Measurements from ENCODE around the gene STAC2. TPM values are rescaled to one million over a fixed set of nuclear protein-coding genes. Genes with fewer than 3 reads are reported as not detected.
A peak's percentile ranks its signal among the peaks of the same experiment; 100 is the strongest.
"Not testable (repeated sequence)": the region's sequence is repeated elsewhere in the genome, so short reads cannot be mapped to it uniquely, and the experiment has no call there.

STAC2 gene
- 0.04 TPM for total RNA-seq
- polyA plus RNA-seq (ENCODE audit: insufficient read depth in 1 of 8, insufficient read length in 8 of 8, low replicate concordance in 1 of 8): under 1 TPM; 0.09 to 0.30 (median 0.20) TPM
- long read RNA-seq, donor 1: 0 reads
- long read RNA-seq, donor 2: 0 reads
- long read RNA-seq, donor 3: 0 reads
- long read RNA-seq, donor 4: 0 reads
- long read RNA-seq, donor 5: 0 reads
- long read RNA-seq, donor 6: 0 reads
- long read RNA-seq, donor 7: 0 reads
- long read RNA-seq, donor 8: 0 reads
- long read RNA-seq, donor 9: 0 reads
- long read RNA-seq, donor 10: 0 reads
- long read RNA-seq, donor 11: 0 reads

GRCh38 chr17:39225308-39225958, at the start of gene STAC2:
STAC2 (minus strand) TSS chr17:39225945; CDS start chr17:39225502, 443 bp downstream.
- H3K36me3 ChIP-seq (ENCODE audit: control insufficient read depth, insufficient read depth, low read length): no peaks in the 10 kb centered on the region
- H3K27ac ChIP-seq (ENCODE audit: low read length): no peak within 1 kb of the TSS
- no peak for DNase-seq
- H3K27me3 ChIP-seq (ENCODE audit: control insufficient read depth, insufficient read depth, low read length): peaks cover 67% of the 10 kb centered on the region
- WGBS (ENCODE audit: insufficient coverage): 1% methylated on average over 40 of the region's 71 CpGs
- peak within 1 kb of the TSS; percentile 37 for H3K4me3 ChIP-seq (ENCODE audit: low read length)
- H3K4me1 ChIP-seq (ENCODE audit: control insufficient read depth, insufficient read depth, low read length): peaks cover 18% of the 10 kb centered on the region
- H3K9me3 ChIP-seq (replicated peaks; ENCODE audit: control insufficient read depth, low read depth, low read length): no peaks in the 10 kb centered on the region

GRCh38 chr17:39271546-39271945, 45.8 kb upstream of the STAC2 start:
- H3K36me3 ChIP-seq (ENCODE audit: control insufficient read depth, insufficient read depth, low read length): peaks cover 20% of the 10 kb centered on the region
- no peak overlapping the region for H3K4me3 ChIP-seq (ENCODE audit: low read length)
- no peak overlapping the region for H3K27ac ChIP-seq (ENCODE audit: low read length)
- WGBS (ENCODE audit: insufficient coverage): no CpG with 5 or more reads among the region's 3 CpGs
- no peaks in the 10 kb centered on the region for H3K9me3 ChIP-seq (replicated peaks; ENCODE audit: control insufficient read depth, low read depth, low read length)
- H3K27me3 ChIP-seq (ENCODE audit: control insufficient read depth, insufficient read depth, low read length): no peaks in the 10 kb centered on the region
- no peak for DNase-seq
- H3K4me1 ChIP-seq (ENCODE audit: control insufficient read depth, insufficient read depth, low read length): no peaks in the 10 kb centered on the region

GRCh38 chr17:39270923-39271322, 45.2 kb upstream of the STAC2 start:
- Histone ChIP-seq H3K27ac (ENCODE audit: low read length) (no peak overlapping the region), H3K9me3 (replicated peaks; ENCODE audit: control insufficient read depth, low read depth, low read length) (no peaks in the 10 kb centered on the region), H3K4me1 (ENCODE audit: control insufficient read depth, insufficient read depth, low read length) (no peaks in the 10 kb centered on the region), H3K4me3 (ENCODE audit: low read length) (no peak overlapping the region), H3K36me3 (ENCODE audit: control insufficient read depth, insufficient read depth, low read length) (peaks cover 20% of the 10 kb centered on the region), H3K27me3 (ENCODE audit: control insufficient read depth, insufficient read depth, low read length) (no peaks in the 10 kb centered on the region)
- peak; percentile 46 for DNase-seq
- no CpG with 5 or more reads among the region's 3 CpGs for WGBS (ENCODE audit: insufficient coverage)

DNA sequence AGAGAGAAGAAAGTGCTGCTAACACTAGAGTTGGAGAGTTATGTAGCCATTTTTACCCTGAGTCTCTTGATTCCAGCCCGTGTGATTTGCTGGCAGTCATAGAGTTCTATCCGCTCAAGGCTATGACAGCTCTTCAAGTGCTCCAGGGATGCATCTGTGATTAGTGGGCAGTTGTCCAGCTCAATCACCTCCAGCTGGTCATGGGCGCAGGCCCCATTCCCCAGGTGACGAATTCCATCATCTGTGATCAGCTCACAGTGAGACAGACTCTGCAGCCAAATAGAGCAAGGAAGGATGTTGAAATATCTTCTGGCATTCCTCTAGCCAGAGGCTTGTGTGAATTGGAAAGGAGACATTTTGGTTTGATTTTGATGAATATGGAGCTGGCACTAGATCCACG, 38.4 kb upstream of the STAC2 start:
- WGBS (ENCODE audit: insufficient coverage): no CpG with 5 or more reads among the region's 5 CpGs
- peaks cover 2% of the 10 kb centered on the region for H3K4me1 ChIP-seq (ENCODE audit: control insufficient read depth, insufficient read depth, low read length)
- H3K4me3 ChIP-seq (ENCODE audit: low read length): no peak overlapping the region
- no peaks in the 10 kb centered on the region for H3K27me3 ChIP-seq (ENCODE audit: control insufficient read depth, insufficient read depth, low read length)
- H3K27ac ChIP-seq (ENCODE audit: low read length): no peak overlapping the region
- peak; percentile 90 for DNase-seq
- no peaks in the 10 kb centered on the region for H3K9me3 ChIP-seq (replicated peaks; ENCODE audit: control insufficient read depth, low read depth, low read length)
- peaks cover 37% of the 10 kb centered on the region for H3K36me3 ChIP-seq (ENCODE audit: control insufficient read depth, insufficient read depth, low read length)

DNA sequence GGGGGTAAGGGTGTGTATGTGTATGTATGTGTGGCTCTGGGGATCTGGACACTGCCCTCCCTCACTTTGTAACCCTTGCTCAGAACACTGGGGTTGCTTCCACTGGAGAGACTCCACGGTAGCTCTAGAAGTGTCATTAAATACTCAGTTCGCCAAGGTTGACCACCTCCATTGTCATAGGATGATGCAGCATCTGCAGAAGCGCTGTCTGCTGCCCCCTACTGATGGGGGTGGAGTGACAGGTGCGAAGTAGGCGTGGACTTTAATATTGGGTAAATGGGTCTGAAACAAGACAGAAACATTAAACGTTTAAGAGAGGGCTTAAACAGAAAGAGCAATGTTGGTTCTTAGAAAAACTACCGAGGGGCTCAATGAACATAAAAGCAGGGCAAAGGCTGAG, 35.5 kb upstream of the STAC2 start:
- no peak for DNase-seq
- Histone ChIP-seq H3K4me1 (ENCODE audit: control insufficient read depth, insufficient read depth, low read length) (peaks cover 2% of the 10 kb centered on the region), H3K4me3 (ENCODE audit: low read length) (no peak overlapping the region), H3K36me3 (ENCODE audit: control insufficient read depth, insufficient read depth, low read length) (peaks cover 38% of the 10 kb centered on the region), H3K9me3 (replicated peaks; ENCODE audit: control insufficient read depth, low read depth, low read length) (no peaks in the 10 kb centered on the region), H3K27ac (ENCODE audit: low read length) (no peak overlapping the region), H3K27me3 (ENCODE audit: control insufficient read depth, insufficient read depth, low read length) (no peaks in the 10 kb centered on the region)
- WGBS (ENCODE audit: insufficient coverage): 84% methylated on average over 7 of the region's 7 CpGs

GRCh38 chr17:39252788-39253460, 27.2 kb upstream of the STAC2 start:
- Histone ChIP-seq H3K9me3 (replicated peaks; ENCODE audit: control insufficient read depth, low read depth, low read length) (no peaks in the 10 kb centered on the region), H3K4me1 (ENCODE audit: control insufficient read depth, insufficient read depth, low read length) (no peaks in the 10 kb centered on the region), H3K27me3 (ENCODE audit: control insufficient read depth, insufficient read depth, low read length) (no peaks in the 10 kb centered on the region), H3K4me3 (ENCODE audit: low read length) (no peak overlapping the region), H3K36me3 (ENCODE audit: control insufficient read depth, insufficient read depth, low read length) (peaks cover 12% of the 10 kb centered on the region), H3K27ac (ENCODE audit: low read length) (no peak overlapping the region)
- no peak for DNase-seq
- WGBS (ENCODE audit: insufficient coverage): 80% methylated on average over 3 of the region's 7 CpGs

GRCh38 chr17:39251997-39252396, 26.3 kb upstream of the STAC2 start:
- peaks cover 9% of the 10 kb centered on the region for H3K36me3 ChIP-seq (ENCODE audit: control insufficient read depth, insufficient read depth, low read length)
- no peak overlapping the region for H3K4me3 ChIP-seq (ENCODE audit: low read length)
- no peak for DNase-seq
- WGBS (ENCODE audit: insufficient coverage): no CpG with 5 or more reads among the region's 1 CpG
- no peak overlapping the region for H3K27ac ChIP-seq (ENCODE audit: low read length)
- no peaks in the 10 kb centered on the region for H3K9me3 ChIP-seq (replicated peaks; ENCODE audit: control insufficient read depth, low read depth, low read length)
- H3K4me1 ChIP-seq (ENCODE audit: control insufficient read depth, insufficient read depth, low read length): no peaks in the 10 kb centered on the region
- H3K27me3 ChIP-seq (ENCODE audit: control insufficient read depth, insufficient read depth, low read length): no peaks in the 10 kb centered on the region

DNA sequence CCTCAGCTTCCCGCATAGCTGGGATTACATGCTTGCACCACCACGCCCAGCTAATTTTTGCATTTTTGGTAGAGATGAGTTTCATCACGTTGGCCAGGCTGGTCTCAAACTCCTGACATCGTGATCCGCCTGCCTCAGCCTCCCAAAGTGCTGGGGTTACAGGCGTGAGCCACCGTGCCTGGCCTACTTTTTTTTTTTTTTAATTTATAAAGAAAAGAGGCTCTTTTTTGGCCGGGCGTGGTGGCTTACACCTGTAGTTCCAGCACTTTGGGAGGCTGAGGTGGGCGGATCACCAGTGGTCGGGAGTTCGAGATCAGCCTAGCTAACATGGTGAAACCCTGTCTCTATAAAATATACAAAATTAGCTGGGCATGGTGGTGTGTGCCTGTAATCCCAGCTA, 24.3 kb upstream of the STAC2 start:
- H3K4me1 ChIP-seq (ENCODE audit: control insufficient read depth, insufficient read depth, low read length); H3K9me3 ChIP-seq (replicated peaks; ENCODE audit: control insufficient read depth, low read depth, low read length); H3K36me3 ChIP-seq (ENCODE audit: control insufficient read depth, insufficient read depth, low read length); DNase-seq; H3K27me3 ChIP-seq (ENCODE audit: control insufficient read depth, insufficient read depth, low read length); H3K27ac ChIP-seq (ENCODE audit: low read length); H3K4me3 ChIP-seq (ENCODE audit: low read length): not testable (repeated sequence)
- WGBS (ENCODE audit: insufficient coverage): no CpG with 5 or more reads among the region's 12 CpGs

DNA sequence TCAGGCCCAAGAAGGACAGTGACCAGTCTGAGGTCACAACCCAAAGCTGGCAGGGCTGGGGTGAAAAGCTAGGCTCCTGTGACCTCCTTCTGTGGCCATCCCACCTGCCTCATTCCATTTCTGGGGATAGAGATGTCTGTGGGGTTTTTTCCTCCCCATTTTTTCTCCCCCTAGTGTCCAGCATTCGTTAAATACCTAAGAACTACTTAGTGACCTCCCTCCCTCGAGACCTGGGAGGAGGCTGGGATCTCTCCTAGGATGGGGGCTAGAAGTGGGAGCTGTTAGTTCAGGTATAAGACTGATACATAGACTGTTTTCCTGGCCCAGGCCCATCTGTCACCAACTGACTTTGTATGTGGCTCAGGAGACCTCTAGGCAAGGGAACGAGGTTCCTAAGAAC, 20.5 kb upstream of the STAC2 start:
- H3K27ac ChIP-seq (ENCODE audit: low read length): no peak overlapping the region
- no peaks in the 10 kb centered on the region for H3K9me3 ChIP-seq (replicated peaks; ENCODE audit: control insufficient read depth, low read depth, low read length)
- H3K27me3 ChIP-seq (ENCODE audit: control insufficient read depth, insufficient read depth, low read length): no peaks in the 10 kb centered on the region
- no peak for DNase-seq
- H3K4me1 ChIP-seq (ENCODE audit: control insufficient read depth, insufficient read depth, low read length): peaks cover 12% of the 10 kb centered on the region
- WGBS (ENCODE audit: insufficient coverage): 80% methylated on average over 1 of the region's 3 CpGs
- no peak overlapping the region for H3K4me3 ChIP-seq (ENCODE audit: low read length)
- H3K36me3 ChIP-seq (ENCODE audit: control insufficient read depth, insufficient read depth, low read length): no peaks in the 10 kb centered on the region
